ENCODE measurements around the gene RBMS3.

DNA sequence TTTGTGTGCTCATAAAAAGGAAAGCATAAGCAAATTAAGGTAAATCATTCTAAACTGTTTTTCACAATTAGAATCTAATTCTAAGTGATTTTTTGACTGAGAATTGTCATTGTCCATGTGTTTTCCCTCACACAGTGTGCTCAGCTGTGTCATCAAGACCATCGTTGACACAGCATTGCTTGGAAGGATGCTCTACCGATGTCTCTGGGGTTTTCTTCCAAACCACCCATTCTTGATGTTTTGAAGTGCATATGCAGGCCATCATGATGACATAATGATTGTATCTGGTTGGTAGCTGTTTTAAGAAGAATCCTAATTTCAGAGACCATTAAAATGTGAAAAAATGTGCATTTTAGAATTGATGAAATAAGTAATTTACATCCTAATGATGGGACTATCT is 347.9 kb downstream of the RBMS3 start:
- TF ChIP-seq CTCF (IDR thresholded peaks at IDR 0.05): no peak
- no peak for TF ChIP-seq POLR2A (IDR thresholded peaks at IDR 0.05)
